ENCODE measurements around the gene OPRD1.

- TF ChIP-seq POLR2A (IDR thresholded peaks at IDR 0.05) (no peak), CTCF (IDR thresholded peaks at IDR 0.05 in 4 of 5, conservative IDR thresholded peaks at IDR 0.05 in 1 of 5) (no peak)
Observed at GRCh38 chr1:28775121-28775942, 36.6 kb upstream of the OPRD1 start.
